ENCODE measurements around the gene NSMCE3.
"Not testable (repeated sequence)": the region's sequence is repeated elsewhere in the genome, so short reads cannot be mapped to it uniquely, and the experiment has no call there.

The NSMCE3 gene

GRCh38 chr15:29225534-29226234, 43.9 kb downstream of the NSMCE3 start:
- DNase-seq (ENCODE audit: low spot score) = no peak
- in situ Hi-C loops (cut with MboI; ENCODE audit: low sequenced_read_pairs, unreplicated experiment) = no loop called here
- TF ChIP-seq CTCF (IDR thresholded peaks at IDR 0.05; ENCODE audit: borderline replicate concordance, control extremely low read depth, extremely low read depth, insufficient read depth, missing control alignments) = no peak

- DNase-seq (ENCODE audit: low spot score); in situ Hi-C loops (cut with MboI; ENCODE audit: low sequenced_read_pairs, unreplicated experiment): not testable (repeated sequence)
These were observed 44.6 kb downstream of the NSMCE3 start for GRCh38 chr15:29224987-29225363.

GRCh38 chr15:29224235-29224986, 45.2 kb downstream of the NSMCE3 start:
- DNase-seq (ENCODE audit: low spot score); in situ Hi-C loops (cut with MboI; ENCODE audit: low sequenced_read_pairs, unreplicated experiment): not testable (repeated sequence)

- no peak for DNase-seq (ENCODE audit: low spot score)
- TF ChIP-seq CTCF (IDR thresholded peaks at IDR 0.05; ENCODE audit: borderline replicate concordance, control extremely low read depth, extremely low read depth, insufficient read depth, missing control alignments) = no peak
- in situ Hi-C loops (cut with MboI; ENCODE audit: low sequenced_read_pairs, unreplicated experiment) = no loop called here
These were observed 46.0 kb downstream of the NSMCE3 start for GRCh38 chr15:29223640-29224039.

GRCh38 chr15:29222129-29222853, 47.3 kb downstream of the NSMCE3 start:
- no peak for DNase-seq (ENCODE audit: low spot score)
- no peak for TF ChIP-seq CTCF (IDR thresholded peaks at IDR 0.05; ENCODE audit: borderline replicate concordance, control extremely low read depth, extremely low read depth, insufficient read depth, missing control alignments)
- in situ Hi-C loops (cut with MboI; ENCODE audit: low sequenced_read_pairs, unreplicated experiment) = no loop called here

- no peak for TF ChIP-seq CTCF (IDR thresholded peaks at IDR 0.05; ENCODE audit: borderline replicate concordance, control extremely low read depth, extremely low read depth, insufficient read depth, missing control alignments)
- in situ Hi-C loops (cut with MboI; ENCODE audit: low sequenced_read_pairs, unreplicated experiment) = no loop called here
- DNase-seq (ENCODE audit: low spot score) = no peak
These were observed 48.8 kb downstream of the NSMCE3 start for GRCh38 chr15:29220852-29221251.

GRCh38 chr15:29216955-29217354, 52.7 kb downstream of the NSMCE3 start:
- in situ Hi-C loops (cut with MboI; ENCODE audit: low sequenced_read_pairs, unreplicated experiment) = no loop called here
- no peak for DNase-seq (ENCODE audit: low spot score)
- no peak for TF ChIP-seq CTCF (IDR thresholded peaks at IDR 0.05; ENCODE audit: borderline replicate concordance, control extremely low read depth, extremely low read depth, insufficient read depth, missing control alignments)
